Trophoblast cell (in vitro differentiated cells and primary cell): ENCODE results near the gene NECTIN4.

Experiments
- DNase-seq, 2 donors: peaks; one replicate each; pipeline ENCODE4 v3.0.0-alpha.2; 2016
- H2AFZ ChIP-seq: 2 replicates; pipeline ENCODE4 v1.6.1; 2013; ENCODE audit warnings: low read length, moderate library complexity, mild to moderate bottlenecking; ENCODE audit not compliant: insufficient read depth, poor library complexity
- H2AK5ac ChIP-seq: 2 replicates; pipeline ENCODE4 v1.6.1; 2013; ENCODE audit warnings: mild to moderate bottlenecking, low read length
- H2BK120ac ChIP-seq: 2 replicates; pipeline ENCODE4 v1.6.1; 2013; ENCODE audit warnings: low read length, mild to moderate bottlenecking, moderate library complexity; ENCODE audit not compliant: insufficient read depth, poor library complexity
- H2BK12ac ChIP-seq: 2 replicates; pipeline ENCODE4 v1.6.1; 2013; ENCODE audit warnings: mild to moderate bottlenecking, low read length, moderate library complexity
- H2BK5ac ChIP-seq: 2 replicates; pipeline ENCODE4 v1.6.1; 2013; ENCODE audit warnings: low read length, low read depth, moderate library complexity, mild to moderate bottlenecking; ENCODE audit not compliant: poor library complexity
- H3K14ac ChIP-seq: 2 replicates; pipeline ENCODE4 v1.6.1; 2013; ENCODE audit warnings: mild to moderate bottlenecking, low read length
- H3K18ac ChIP-seq: 2 replicates; pipeline ENCODE4 v1.6.1; 2013; ENCODE audit warnings: mild to moderate bottlenecking, low read length
- H3K23ac ChIP-seq: 2 replicates; pipeline ENCODE4 v1.6.1; 2013; ENCODE audit warnings: low read length
- H3K27ac ChIP-seq: 2 replicates; pipeline ENCODE4 v1.5.1; 2013; ENCODE audit warnings: low read depth, mild to moderate bottlenecking, inconsistent platforms, low read length, moderate library complexity
- H3K27me3 ChIP-seq: 2 replicates; pipeline ENCODE4 v1.6.1; 2013; ENCODE audit warnings: inconsistent platforms, mild to moderate bottlenecking, low read length, moderate library complexity; ENCODE audit not compliant: insufficient read depth
- H3K36me3 ChIP-seq, 2 experiments: 1 replicate in 1 of 2; 2 replicates in 1 of 2; pipeline ENCODE4 v1.6.1; 2013; ENCODE audit warnings: low read length in 2 of 2, mild to moderate bottlenecking in 2 of 2, moderate library complexity in 1 of 2; ENCODE audit not compliant: insufficient read depth in 2 of 2, control insufficient read depth in 1 of 2
- H3K4ac ChIP-seq: 2 replicates; pipeline ENCODE4 v1.6.1; 2013; ENCODE audit warnings: low read depth, mild to moderate bottlenecking, low read length, moderate library complexity
- H3K4me1 ChIP-seq, 2 experiments: 1 replicate in 1 of 2; 2 replicates in 1 of 2; pipeline ENCODE4 v1.6.1; 2013; ENCODE audit warnings: low read length in 2 of 2, mild to moderate bottlenecking in 2 of 2, moderate library complexity in 1 of 2; ENCODE audit not compliant: insufficient read depth in 2 of 2, control insufficient read depth in 1 of 2
- H3K4me2 ChIP-seq: 2 replicates; pipeline ENCODE4 v1.6.1; 2013; ENCODE audit warnings: inconsistent platforms, mild to moderate bottlenecking, low read length, moderate library complexity
- H3K4me3 ChIP-seq: 2 replicates; pipeline ENCODE4 v1.5.1; 2013; ENCODE audit warnings: mild to moderate bottlenecking, low read depth, low read length, inconsistent platforms
- H3K79me1 ChIP-seq: one replicate; pipeline ENCODE4 v1.6.1; 2013; ENCODE audit warnings: low read length
- H3K79me2 ChIP-seq: 2 replicates; pipeline ENCODE4 v1.6.1; 2013; ENCODE audit warnings: low read length, mild to moderate bottlenecking; ENCODE audit not compliant: control insufficient read depth, insufficient read depth, poor library complexity
- H3K9ac ChIP-seq: 2 replicates; pipeline ENCODE4 v1.6.1; 2013; ENCODE audit warnings: mild to moderate bottlenecking, low read length
- H3K9me3 ChIP-seq: 2 replicates; pipeline ENCODE4 v1.6.1; 2013; ENCODE audit warnings: low read depth, mild to moderate bottlenecking, control low read depth, inconsistent platforms, low read length; ENCODE audit not compliant: insufficient read depth
- H4K12ac ChIP-seq: 2 replicates; pipeline ENCODE4 v1.6.1; 2013; ENCODE audit warnings: low read depth, mild to moderate bottlenecking, low read length, moderate library complexity
- H4K8ac ChIP-seq: 2 replicates; pipeline ENCODE4 v1.6.1; 2013; ENCODE audit warnings: low read depth, mild to moderate bottlenecking, low read length, moderate library complexity
- H4K91ac ChIP-seq: one replicate; pipeline ENCODE4 v1.6.1; 2013; ENCODE audit warnings: low read depth, mild to moderate bottlenecking, low read length, moderate library complexity
- WGBS: extraction: QIAGEN DNeasy Blood & Tissue Kit; methylation state at CpG from one replicate; pipeline ENCODE4 v1.1.7; 2013; ENCODE audit warnings: missing lambda C conversion rate; ENCODE audit not compliant: insufficient read length, insufficient coverage; ENCODE audit errors: extremely low coverage; 5-methylcytosine and 5-hydroxymethylcytosine counted together

Gene NECTIN4

DNA sequence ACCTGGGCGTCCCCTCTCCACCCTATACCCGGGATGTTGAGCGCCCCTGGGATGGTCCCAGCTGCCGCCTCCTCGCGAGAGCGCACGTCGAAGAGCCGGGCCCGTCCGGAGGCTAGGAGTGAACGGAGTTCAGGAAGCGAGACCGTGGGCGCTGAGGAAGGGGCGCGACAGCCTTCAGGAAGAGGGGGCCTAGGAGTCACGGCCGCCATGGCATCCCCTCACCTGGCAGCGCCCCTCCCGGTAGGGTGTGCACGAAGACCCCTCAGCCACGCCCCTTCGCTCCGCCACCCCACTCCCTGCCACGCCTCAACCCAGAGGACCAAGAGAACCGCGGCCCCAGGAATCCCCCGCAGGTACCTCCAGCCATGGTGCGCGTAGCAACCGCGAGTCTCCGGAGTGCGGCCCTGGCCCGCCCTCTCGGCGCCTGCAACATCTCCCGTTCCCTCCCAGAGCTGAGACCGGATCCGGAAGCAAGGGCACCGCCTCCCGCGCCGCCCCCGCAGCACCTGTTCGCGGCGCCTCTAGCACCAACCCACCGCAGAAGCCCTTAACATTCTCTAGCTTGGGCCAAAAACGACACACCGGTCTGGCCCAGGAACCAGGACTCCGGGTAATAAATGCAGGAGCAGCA lies 50.7 kb downstream of the NECTIN4 start, which contains the start of gene TSTD1:
Gene TSTD1, minus strand, starts transcription at position 442 of the 631 bp plus-strand sequence. Its CDS starts 75 bp downstream, at position 367.
- Histone ChIP-seq H4K91ac (peak within 1 kb of the TSS; percentile 84), H2AFZ (peak within 1 kb of the TSS; percentile 94), H3K4me2 (peak within 1 kb of the TSS; percentile 89), H3K4me1 (peaks cover 5 to 14% of the 10 kb centered on the region in 2 experiments), H3K9ac (peak within 1 kb of the TSS; percentile 34), H3K9me3 (peaks cover 3% of the 10 kb centered on the region), H3K79me1 (peaks cover 8% of the 10 kb centered on the region), H2BK120ac (peak within 1 kb of the TSS; percentile 61), H2BK12ac (peak within 1 kb of the TSS; percentile 47), H3K4ac (peak within 1 kb of the TSS; percentile 89), H3K79me2 (peaks cover 7% of the 10 kb centered on the region), H4K8ac (peak within 1 kb of the TSS; percentile 52), H3K18ac (peak within 1 kb of the TSS; percentile 70), H3K36me3 (peaks cover 31 to 36% of the 10 kb centered on the region in 2 experiments), H3K27ac (peak within 1 kb of the TSS; percentile 56), H3K14ac (peak within 1 kb of the TSS; percentile 62), H3K23ac (no peak within 1 kb of the TSS), H3K27me3 (no peaks in the 10 kb centered on the region), H2AK5ac (peak within 1 kb of the TSS; percentile 80), H3K4me3 (peak within 1 kb of the TSS; percentile 85), H2BK5ac (peak within 1 kb of the TSS; percentile 15), H4K12ac (peak within 1 kb of the TSS; percentile 9)
- WGBS, result no CpG with 5 or more reads among the region's 54 CpGs
- DNase-seq, result peak; percentile 78 to 79

- Histone ChIP-seq H4K8ac (peak overlapping the region; percentile 52), H3K27ac (peak overlapping the region; percentile 56), H3K27me3 (no peaks in the 10 kb centered on the region), H4K91ac (peak overlapping the region; percentile 84), H3K4me3 (peak overlapping the region; percentile 85), H3K18ac (peak overlapping the region; percentile 70), H2AFZ (peak overlapping the region; percentile 94), H3K4ac (peak overlapping the region; percentile 89), H2BK12ac (peak overlapping the region; percentile 47), H3K14ac (peak overlapping the region; percentile 62), H4K12ac (peak overlapping the region; percentile 31), H3K9me3 (peaks cover 3% of the 10 kb centered on the region), H3K23ac (no peak overlapping the region), H2BK5ac (peak overlapping the region; percentile 15), H2AK5ac (peak overlapping the region; percentile 80), H2BK120ac (peak overlapping the region; percentile 61), H3K79me1 (peaks cover 8% of the 10 kb centered on the region), H3K36me3 (peaks cover 31 to 36% of the 10 kb centered on the region in 2 experiments), H3K79me2 (peaks cover 7% of the 10 kb centered on the region), H3K4me1 (peaks cover 5 to 15% of the 10 kb centered on the region in 2 experiments), H3K9ac (peak overlapping the region; percentile 34), H3K4me2 (peak overlapping the region; percentile 89)
- peak; percentile 39 to 40 for DNase-seq
- WGBS, result no CpG with 5 or more reads among the region's 21 CpGs
Measured at GRCh38 chr1:161037661-161038522, 51.5 kb downstream of the NECTIN4 start.

- peak; percentile 95 to 100 for DNase-seq
- Histone ChIP-seq H4K12ac (no peak overlapping the region), H4K8ac (no peak overlapping the region), H3K4me2 (no peak overlapping the region), H3K4me3 (no peak overlapping the region), H4K91ac (no peak overlapping the region), H2BK120ac (no peak overlapping the region), H3K79me2 (peaks cover 7% of the 10 kb centered on the region), H3K9ac (no peak overlapping the region), H3K4ac (no peak overlapping the region), H2AK5ac (no peak overlapping the region), H3K18ac (no peak overlapping the region), H3K14ac (no peak overlapping the region), H3K36me3 (peaks cover 0 to 2% of the 10 kb centered on the region in 2 experiments), H2AFZ (no peak overlapping the region), H3K27me3 (no peaks in the 10 kb centered on the region), H3K9me3 (peaks cover 2% of the 10 kb centered on the region), H3K27ac (no peak overlapping the region), H3K4me1 (peaks cover 5 to 18% of the 10 kb centered on the region in 2 experiments), H3K23ac (no peak overlapping the region), H2BK12ac (no peak overlapping the region), H2BK5ac (no peak overlapping the region), H3K79me1 (peaks cover 8% of the 10 kb centered on the region)
- WGBS, result no CpG with 5 or more reads among the region's 3 CpGs
Measured at GRCh38 chr1:161033751-161034150, 55.6 kb downstream of the NECTIN4 start.

DNA sequence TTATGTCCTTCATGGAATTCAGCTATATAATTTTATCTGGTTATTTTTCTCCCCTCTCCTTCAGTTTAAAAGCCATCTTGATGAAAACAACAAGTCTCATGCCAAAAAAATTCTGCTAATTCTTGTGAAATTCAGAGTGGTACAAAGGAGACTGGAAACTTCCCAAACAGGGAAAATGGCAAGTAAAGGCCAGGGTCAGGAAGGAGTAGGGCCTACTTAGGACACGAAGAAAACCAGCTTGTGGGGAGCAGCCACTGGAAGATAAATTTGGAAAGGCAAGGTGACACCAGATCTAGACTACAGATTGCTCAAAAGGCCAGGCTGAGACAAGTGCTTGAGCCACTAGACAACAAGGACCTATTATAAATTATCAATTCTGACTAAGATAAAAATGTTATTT lies 56.9 kb downstream of the NECTIN4 start:
- Histone ChIP-seq H3K18ac (no peak overlapping the region), H3K36me3 (peaks cover 0 to 2% of the 10 kb centered on the region in 2 experiments), H3K27ac (no peak overlapping the region), H3K23ac (no peak overlapping the region), H3K9me3 (peaks cover 4% of the 10 kb centered on the region), H3K79me2 (no peaks in the 10 kb centered on the region), H4K12ac (no peak overlapping the region), H4K91ac (no peak overlapping the region), H3K4me1 (peaks cover 0 to 14% of the 10 kb centered on the region in 2 experiments), H2AK5ac (no peak overlapping the region), H2BK5ac (no peak overlapping the region), H3K14ac (no peak overlapping the region), H2BK120ac (no peak overlapping the region), H4K8ac (no peak overlapping the region), H2BK12ac (no peak overlapping the region), H2AFZ (no peak overlapping the region), H3K79me1 (no peaks in the 10 kb centered on the region), H3K4me3 (no peak overlapping the region), H3K27me3 (no peaks in the 10 kb centered on the region), H3K9ac (no peak overlapping the region), H3K4me2 (no peak overlapping the region), H3K4ac (no peak overlapping the region)
- no CpG with 5 or more reads among the region's 1 CpG for WGBS
- peak; percentile 15 to 64 for DNase-seq
